ENCODE data around the gene KDM3B.
"Not testable (repeated sequence)": the region's sequence is repeated elsewhere in the genome, so short reads cannot be mapped to it uniquely, and the experiment has no call there.

The KDM3B gene, protein sequence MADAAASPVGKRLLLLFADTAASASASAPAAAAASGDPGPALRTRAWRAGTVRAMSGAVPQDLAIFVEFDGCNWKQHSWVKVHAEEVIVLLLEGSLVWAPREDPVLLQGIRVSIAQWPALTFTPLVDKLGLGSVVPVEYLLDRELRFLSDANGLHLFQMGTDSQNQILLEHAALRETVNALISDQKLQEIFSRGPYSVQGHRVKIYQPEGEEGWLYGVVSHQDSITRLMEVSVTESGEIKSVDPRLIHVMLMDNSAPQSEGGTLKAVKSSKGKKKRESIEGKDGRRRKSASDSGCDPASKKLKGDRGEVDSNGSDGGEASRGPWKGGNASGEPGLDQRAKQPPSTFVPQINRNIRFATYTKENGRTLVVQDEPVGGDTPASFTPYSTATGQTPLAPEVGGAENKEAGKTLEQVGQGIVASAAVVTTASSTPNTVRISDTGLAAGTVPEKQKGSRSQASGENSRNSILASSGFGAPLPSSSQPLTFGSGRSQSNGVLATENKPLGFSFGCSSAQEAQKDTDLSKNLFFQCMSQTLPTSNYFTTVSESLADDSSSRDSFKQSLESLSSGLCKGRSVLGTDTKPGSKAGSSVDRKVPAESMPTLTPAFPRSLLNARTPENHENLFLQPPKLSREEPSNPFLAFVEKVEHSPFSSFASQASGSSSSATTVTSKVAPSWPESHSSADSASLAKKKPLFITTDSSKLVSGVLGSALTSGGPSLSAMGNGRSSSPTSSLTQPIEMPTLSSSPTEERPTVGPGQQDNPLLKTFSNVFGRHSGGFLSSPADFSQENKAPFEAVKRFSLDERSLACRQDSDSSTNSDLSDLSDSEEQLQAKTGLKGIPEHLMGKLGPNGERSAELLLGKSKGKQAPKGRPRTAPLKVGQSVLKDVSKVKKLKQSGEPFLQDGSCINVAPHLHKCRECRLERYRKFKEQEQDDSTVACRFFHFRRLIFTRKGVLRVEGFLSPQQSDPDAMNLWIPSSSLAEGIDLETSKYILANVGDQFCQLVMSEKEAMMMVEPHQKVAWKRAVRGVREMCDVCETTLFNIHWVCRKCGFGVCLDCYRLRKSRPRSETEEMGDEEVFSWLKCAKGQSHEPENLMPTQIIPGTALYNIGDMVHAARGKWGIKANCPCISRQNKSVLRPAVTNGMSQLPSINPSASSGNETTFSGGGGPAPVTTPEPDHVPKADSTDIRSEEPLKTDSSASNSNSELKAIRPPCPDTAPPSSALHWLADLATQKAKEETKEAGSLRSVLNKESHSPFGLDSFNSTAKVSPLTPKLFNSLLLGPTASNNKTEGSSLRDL (N-terminal part only)

DNA sequence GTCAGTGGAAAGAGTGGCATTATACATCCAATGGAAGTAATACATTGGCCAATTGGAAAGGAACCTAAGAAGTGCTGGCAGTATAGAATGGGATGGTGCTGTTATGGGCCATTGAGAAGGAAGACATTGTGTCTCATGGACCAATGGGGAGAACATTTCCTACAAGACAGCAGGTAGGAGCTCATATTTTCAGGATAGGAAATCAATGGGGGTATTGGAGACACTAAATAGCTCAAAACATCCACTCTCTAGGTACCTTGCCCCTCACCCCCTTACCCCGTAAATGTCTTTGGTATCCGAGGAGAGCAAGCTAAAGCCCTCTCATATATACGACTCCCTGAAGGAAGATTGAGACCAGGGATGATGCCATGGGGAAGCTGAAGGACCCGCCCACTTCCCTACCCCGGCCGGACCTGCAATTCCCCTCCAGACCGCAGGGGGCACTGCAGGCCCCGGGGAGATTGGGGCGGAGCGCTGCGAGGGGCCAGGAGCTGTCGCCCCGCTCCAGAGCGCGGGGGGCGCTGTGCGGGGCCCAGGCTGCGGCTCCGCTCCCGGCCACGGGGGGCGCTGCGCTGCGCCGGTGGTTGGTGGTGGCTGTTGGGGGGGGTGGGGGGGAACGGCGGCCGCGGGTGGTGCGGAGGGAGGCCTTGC is at the start of gene KDM3B:
TSS of gene KDM3B (plus strand) at position 615 of the 651 bp plus-strand sequence. CDS start 111 bp downstream, outside the sequence.
- peak; percentile 89 for DNase-seq (ENCODE audit: low spot score)

DNA sequence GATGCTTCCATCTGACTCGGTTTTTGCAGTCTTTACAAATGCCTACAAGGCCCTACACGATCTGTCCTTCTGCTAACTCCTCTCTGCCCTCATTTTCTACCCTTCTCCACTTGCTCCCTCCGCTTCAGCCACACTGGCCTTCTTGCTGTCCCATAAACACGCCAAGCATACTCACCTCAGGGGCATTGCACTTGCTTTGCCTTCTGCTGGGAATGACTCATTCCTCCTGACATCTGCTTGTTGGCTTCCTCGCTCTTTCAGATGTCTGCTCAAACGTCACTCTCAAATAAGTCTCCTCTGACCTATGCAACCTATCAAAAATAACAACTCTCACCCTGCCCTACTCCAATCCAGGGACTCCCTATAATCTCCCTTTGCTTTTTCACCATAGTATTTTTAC is 49.1 kb upstream of the KDM3B start:
- peak; percentile 38 for DNase-seq (ENCODE audit: low spot score)

DNA sequence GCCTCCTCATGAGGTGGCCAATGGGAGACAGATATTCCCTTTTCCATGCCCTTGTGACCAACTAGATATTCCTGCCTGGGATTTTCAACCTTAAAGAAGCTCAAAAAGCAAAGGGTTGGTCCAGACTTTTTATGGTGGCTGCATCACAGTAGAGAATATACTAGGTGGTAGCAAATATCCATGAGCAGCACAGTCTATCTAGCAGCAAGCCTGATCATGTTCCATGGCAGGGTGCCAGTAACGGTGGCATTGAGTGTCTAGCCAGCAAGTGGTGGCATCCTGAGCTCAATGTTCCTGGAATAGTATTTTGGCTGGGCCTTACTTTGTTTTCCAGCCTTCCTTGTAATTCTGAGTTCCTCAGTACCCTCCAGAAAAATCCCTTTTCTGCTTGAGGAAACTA is 46.7 kb upstream of the KDM3B start:
- DNase-seq (ENCODE audit: low spot score) = no peak

DNA sequence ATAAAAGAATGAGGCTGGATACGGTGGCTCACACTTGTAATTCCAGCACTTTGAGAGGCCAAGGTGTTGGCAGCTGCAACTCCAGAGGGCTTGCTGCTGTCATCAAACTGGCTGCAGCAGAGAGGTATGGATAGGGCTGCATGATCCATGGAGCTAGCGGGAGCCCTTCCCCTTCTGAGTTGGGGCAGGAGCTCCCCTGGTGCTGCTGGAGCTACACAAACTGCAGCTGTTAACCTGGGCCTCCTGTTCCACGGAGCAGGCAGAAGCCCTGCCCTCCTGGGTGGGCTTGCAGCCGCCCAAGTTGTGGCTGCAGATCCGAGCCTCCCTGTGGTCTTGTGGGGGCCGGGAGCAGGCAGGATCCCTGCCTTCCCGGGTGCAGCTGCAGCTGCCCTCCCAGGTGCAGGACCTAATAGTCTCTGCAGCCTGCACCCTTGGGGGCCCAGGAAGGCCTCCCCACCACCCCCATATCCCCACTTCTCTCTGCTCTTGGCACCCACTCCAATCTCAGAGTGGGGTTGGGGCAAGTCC is 36.7 kb upstream of the KDM3B start:
- no peak for DNase-seq (ENCODE audit: low spot score)

DNA sequence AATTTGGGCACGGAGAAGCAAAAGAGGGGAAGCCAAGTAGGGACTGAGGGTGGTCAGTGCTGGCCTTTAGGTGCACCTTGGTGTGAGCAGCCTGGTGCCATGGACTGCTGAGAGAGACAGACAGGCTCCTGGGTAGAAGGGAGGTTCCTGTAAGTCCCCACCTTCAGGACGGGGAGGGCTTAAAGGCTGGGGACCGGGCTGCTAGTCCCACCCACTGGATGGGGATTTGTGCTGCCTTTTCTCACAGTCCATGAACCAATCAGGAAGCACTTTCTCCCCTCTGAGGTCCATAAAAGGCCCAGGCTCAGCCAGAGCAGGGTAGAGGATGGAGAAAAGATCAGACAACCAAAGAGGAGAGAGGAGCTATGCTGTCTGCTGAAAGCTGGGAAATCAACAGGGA is 36.1 kb upstream of the KDM3B start:
- DNase-seq (ENCODE audit: low spot score) = no peak

DNA sequence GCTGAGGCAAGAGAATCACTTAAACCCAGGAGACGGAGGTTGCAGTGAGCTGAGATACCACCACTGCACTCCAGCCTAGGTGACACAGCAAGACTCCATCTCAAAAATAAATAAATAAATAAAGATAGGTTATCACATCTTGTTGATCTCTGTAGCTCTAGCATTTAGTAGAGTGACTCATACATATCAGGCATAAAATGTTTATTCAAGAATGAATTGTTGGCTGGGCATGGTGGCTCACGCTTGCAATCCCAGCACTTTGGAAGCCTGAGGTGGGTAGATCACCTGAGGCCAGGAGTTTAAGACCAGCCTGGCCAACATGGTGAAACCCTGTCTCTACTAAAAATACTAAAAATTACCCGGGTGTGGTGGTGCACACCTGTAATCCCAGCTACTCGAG is 34.3 kb upstream of the KDM3B start:
- DNase-seq (ENCODE audit: low spot score) = not testable (repeated sequence)

DNA sequence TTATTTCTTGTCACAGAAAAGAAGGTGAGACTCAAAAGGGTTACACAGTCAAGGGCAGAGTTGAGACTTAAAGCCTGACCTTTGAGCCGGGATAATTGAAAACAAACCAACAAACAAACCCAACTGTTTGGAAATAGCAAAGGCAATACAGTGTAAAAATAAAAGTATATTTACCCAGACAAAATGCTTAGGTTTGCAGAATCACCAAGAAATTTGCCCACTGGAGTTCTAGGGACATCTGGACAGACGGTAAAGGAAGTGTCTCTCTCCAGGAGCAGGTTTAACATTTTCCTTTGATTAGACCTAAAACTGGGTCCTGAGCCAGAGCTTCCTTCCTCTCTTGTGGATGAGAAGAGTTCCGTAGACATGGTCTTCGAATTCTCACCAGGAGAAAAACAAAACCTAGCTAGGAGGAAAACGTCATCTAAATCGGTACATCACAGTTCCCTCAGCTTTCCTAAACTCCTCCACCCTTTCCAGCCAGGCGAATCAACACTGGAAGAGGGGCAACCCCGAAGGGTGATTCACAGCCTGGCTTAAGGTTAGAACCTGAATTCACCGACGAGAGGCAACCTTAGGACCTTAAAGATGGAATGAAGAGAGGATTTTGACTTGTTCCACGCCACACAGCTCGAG is 21.6 kb upstream of the KDM3B start:
- peak; percentile 63 for DNase-seq (ENCODE audit: low spot score)

DNA sequence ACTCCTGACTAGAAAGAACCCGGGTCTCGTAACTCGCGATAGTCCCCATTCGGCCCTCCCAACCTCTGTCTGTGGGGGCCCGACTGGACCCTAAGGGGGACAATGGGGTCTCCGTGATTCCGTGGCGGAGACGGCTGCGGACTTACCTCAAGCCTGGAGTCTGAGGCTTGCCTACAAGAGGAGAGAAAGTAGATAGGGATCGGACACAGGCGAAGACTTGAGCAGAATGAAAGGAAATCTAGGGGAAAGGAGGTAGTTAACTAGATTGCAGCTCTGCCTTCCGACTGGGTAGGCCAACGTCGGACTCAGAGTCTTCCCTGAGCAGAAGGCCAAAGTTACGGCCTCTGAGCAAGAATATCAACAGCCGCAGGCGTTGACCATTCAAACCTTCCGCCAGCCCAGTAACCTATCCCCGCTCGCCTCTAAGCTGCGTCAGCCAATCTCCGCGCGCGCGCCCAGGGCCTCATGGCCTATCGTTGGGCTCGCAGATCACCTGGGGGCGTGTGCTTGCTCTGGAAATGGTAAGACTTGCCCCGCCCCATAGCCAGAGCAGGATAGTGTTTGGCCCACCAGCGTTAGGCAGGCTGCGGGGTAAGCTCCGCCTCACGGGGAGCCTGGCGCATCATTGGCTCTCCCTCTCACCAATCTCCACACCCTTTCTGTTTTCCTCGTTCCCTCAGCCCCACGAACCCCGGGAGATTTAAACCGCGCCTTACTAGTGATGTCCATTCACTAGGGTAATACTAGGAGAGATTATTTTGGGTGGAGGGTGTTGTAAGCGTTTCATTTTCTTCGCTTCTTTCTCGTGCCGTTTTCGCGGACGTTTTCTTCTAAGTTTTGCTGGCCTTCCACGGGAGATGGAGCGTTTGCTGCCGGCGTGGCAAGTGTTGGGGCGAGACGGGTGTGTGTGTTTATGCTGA is 20.8 kb upstream of the KDM3B start, which contains the start of gene CDC25C:
TSS of gene CDC25C (minus strand) at position 356 of the 920 bp plus-strand sequence. CDS start 624 bp downstream, outside the sequence.
- DNase-seq (ENCODE audit: low spot score) = peak; percentile 98

DNA sequence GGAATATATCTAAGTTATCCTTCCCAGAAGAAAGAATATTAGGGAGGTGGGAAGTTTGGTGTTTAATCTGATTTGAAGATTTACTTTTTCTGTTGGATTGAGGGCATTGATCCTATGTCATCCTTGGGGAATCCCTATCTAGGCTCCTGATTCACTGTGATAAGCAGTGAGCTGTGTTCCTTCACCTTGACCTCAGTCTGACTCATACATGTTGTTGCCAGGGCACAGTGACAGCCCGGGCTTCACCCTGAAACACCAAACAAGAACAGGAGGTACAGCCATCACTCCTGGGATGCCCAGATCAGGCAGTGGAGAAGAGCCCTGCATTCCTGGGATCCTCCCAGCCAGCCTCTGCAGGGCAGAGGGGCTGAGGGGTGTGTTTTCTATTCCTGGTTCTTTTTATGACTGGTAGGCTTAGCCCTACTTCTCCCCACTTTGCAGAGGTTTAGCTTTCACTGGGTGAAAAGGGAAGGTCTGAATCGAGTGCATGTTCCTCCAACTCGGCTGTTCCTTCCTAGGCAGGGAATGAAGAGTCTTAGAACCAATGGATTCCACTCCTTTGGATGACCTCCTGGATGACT is 17.5 kb upstream of the KDM3B start:
- peak; percentile 80 for DNase-seq (ENCODE audit: low spot score)

DNA sequence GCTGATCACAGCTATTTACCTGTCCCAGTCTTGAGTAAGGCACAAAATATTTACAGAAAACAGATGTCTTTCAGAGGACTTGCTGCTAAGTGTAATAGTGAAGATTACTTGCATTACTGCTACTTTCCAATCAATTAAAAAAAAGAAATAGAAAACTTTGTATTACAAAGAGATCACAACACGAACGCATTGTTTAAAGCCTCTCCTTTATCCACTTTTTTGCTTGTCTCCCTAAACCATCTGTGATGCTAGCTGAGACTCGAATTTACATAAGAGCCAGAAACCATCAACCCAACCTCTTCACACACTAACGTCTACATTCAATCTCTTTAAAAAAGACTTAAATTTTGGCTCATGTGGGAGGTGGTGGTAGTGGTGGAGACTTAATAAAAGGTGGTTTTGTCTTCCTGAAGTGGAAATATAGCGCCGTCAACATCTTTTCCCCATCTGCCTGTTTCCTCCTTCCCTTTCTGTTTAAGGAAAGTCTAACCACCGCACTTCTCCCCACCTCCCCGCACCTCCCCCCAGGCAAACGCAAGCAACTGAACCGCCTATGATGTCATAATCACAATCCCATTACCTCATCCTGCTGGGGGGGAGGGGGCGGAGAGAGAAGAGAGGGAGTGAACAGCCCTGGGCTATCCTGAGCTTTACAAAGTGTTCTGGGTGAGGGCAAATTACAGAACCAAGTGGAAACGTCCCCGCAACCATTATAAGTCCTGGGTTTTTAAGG is 15.4 kb upstream of the KDM3B start:
- peak; percentile 81 for DNase-seq (ENCODE audit: low spot score)

DNA sequence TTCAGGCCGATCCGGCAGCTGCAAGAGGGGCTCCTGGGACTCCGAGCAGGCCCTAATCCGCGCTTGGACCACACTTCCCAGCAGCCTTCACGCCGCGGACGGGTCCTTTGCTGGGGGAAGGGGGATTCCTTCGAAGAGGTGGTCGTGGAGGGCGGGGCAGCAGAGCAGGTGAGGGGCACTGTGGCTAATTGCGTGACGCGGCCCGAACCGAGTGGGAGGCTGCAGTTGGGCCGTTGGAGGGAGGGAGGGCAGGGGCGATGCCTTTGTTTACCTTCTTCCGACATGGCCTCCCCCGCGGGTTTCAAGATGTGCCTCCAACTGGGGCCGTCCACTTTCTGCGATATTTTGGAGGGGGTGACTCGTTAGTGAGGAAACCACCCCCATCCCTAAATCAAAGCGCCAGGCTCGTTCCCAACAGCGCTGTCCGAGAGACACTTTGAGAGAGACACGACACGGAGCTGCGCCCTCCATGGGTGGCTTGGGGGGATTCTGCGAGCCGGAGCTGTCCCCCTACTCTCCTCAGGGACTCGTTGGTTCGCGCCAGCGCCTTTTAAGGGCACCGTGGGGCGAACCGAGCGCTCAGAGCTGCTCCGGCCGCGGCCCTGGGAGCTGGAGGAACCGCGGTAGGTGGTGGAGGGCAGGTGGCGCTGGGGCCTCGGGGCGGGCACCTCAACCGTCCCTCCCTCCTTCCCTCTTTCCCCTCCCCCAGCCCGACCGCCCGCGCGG is 14.6 kb upstream of the KDM3B start, which contains the start of gene FAM53C:
TSS of gene FAM53C (plus strand) at position 582 of the 726 bp plus-strand sequence. CDS start 3,070 bp downstream, outside the sequence.
- peak; percentile 88 for DNase-seq (ENCODE audit: low spot score)

DNA sequence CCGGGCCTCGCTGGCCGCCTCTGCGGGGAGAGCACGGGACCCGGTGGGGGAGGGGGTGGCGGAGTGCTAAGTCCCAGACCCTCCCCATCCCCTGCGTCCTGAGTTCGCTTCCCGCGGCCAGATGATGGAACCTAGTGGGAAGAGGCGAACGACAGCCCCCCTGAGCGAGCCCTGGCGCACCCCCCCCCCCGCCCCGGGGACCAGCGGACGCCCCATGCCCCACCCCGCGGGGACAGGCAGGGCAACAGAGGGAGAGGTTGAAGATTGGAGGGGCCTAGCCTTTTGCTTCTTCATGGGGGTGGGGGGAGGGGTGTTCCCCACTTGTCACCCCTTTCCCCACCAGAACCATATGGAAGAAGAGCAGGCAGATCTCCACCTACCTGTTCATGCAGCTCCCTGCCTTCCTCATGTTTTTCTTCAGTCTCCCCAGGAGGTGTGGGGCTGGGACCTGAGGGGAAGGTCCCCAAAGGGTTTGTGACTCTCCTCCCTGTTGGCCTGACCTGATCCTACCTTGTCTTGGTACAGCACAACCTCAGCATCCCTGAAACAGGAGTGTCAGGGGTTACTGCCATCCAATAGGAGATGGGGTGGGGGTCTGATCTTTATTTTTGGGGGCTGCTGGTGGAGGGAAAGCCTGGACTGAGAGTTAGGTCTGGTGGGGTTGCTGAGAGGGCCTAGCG is 13.9 kb upstream of the KDM3B start:
- DNase-seq (ENCODE audit: low spot score) = no peak

DNA sequence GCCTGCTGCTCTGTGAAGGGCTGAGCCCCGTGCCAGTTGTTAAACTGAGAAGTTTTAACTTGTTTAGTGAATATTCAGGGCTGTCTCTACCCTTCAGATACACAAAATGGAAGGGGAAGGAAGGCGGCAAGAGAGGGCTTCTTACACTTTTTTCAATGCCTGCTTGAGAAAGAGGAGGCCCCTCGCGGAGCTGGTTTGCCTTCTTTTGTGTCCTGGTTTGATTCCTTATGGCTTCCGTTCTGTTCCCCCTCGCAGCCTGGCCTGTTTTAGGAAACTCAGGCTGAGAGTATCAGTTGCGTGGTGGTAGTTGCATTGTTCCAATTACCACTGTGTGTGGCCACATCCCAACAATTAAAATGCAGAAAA is 13.4 kb upstream of the KDM3B start:
- DNase-seq (ENCODE audit: low spot score) = no peak

DNA sequence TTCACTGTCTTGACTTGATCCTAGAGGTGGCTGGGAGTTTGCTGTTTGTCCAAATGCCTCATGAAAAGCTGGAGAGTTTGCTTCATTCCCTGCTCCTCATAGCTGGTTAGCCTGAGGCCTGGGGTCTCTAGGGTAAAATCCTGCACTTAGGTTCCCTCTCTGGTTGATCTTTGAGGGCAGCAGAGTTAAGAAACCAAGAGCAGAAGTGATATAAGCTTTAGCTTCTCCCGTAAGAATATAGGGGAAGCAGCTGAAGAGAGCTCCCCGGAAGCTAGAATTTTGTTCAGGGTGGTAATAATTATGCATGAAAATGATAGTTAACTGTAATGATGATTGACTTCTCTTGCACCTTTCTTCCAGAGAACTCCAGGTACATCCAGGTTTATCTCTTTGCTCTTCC is 13.0 kb upstream of the KDM3B start:
- no peak for DNase-seq (ENCODE audit: low spot score)

DNA sequence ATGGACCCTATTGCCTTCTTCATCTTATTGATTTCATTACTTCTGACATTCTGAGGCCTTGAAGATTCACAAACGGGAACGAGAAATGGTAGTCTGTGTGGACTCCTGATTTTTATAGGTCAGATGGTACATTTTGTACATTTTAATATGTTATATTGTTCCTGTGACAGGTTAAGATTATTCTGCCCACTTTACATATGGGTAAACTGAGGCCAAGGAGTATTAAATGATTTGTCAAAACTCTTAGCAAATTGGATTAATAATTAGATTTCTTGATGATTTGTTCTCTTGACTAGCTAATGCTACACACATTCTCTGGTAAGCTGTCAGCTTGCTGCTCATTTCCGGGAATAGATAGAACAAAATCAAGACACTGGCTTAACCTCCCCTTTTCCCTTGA is 12.5 kb upstream of the KDM3B start:
- DNase-seq (ENCODE audit: low spot score) = no peak

DNA sequence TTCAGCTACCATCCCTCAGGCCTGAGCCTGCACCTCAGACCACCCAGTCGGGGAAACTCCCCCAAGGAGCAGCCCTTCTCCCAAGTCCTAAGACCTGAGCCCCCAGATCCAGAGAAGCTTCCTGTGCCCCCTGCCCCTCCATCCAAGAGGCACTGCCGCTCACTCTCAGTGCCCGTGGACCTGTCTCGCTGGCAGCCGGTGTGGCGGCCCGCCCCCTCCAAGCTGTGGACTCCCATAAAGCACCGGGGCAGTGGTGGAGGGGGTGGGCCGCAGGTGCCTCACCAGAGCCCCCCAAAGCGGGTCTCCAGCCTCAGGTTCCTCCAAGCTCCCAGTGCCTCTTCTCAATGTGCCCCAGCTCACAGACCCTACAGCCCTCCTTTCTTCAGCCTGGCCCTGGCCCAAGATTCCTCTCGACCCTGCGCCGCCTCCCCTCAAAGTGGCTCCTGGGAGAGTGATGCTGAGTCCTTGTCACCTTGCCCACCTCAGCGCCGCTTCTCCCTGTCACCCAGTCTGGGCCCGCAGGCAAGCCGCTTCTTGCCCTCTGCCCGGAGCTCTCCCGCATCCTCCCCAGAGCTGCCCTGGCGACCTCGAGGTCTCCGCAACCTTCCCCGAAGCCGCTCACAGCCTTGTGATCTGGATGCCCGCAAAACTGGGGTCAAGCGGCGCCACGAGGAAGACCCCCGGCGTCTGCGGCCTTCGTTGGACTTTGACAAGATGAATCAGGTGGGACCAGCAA is 7.4 kb upstream of the KDM3B start:
- DNase-seq (ENCODE audit: low spot score) = no peak
